Thoracic aorta (tissue), 2 donors: ENCODE data around the gene KLHL3. TPM values are rescaled to one million over a fixed set of nuclear protein-coding genes. Genes with fewer than 3 reads are reported as not detected.

Source experiments
- ATAC-seq: fragments of 150-250 bp; one replicate; pipeline ENCODE4 v1.8.0; 2017; ENCODE audit warnings: low read depth; ENCODE audit not compliant: insufficient number of reproducible peaks, low FRiP score
- DNase-seq: peaks from one replicate; pipeline ENCODE4 v3.0.0-alpha.2; 2020; ENCODE audit warnings: low spot score
- H3K27ac ChIP-seq, 2 donors: fragments of 200-600 bp; sonication (generic); 1 replicate in 1 of 2; 2 replicates in 1 of 2; pipeline ENCODE4 v1.5.1; 2016; ENCODE audit warnings: mild to moderate bottlenecking in 2 of 2, moderate library complexity in 2 of 2
- H3K27me3 ChIP-seq: fragments of 200-600 bp; sonication (generic); replicated peaks from 2 replicates; pipeline ENCODE4 v1.6.0; 2016; ENCODE audit warnings: mild to moderate bottlenecking; ENCODE audit not compliant: insufficient read depth
- H3K36me3 ChIP-seq: fragments of 200-600 bp; sonication (generic); one replicate; pipeline ENCODE4 v1.5.1; 2016
- H3K4me1 ChIP-seq, 2 donors: fragments of 200-600 bp; sonication (generic); 1 replicate in 1 of 2; 2 replicates in 1 of 2; pipeline versions ENCODE4 v1.5.1 to v1.6.0; 2016; ENCODE audit warnings: low read depth in 2 of 2, mild to moderate bottlenecking in 1 of 2; ENCODE audit not compliant: control insufficient read depth in 1 of 2
- H3K4me3 ChIP-seq: fragments of 200-600 bp; sonication (generic); 2 replicates; pipeline ENCODE4 v1.5.1; 2016; ENCODE audit warnings: mild to moderate bottlenecking
- H3K9me3 ChIP-seq: fragments of 200-600 bp; sonication (generic); 2 replicates; pipeline ENCODE4 v1.5.1; 2016
- total RNA-seq, 2 donors: library from RNA; depleted of rRNA; stranded (reverse); fragments of >200 nt; gene quantifications; one replicate each; pipeline versions ENCODE4 v1.1.0 to v1.2.3, GENCODE V29; 2016
- TF ChIP-seq, protein P1 (sequence below): fragments of 200-600 bp; sonication (generic); IDR thresholded peaks from one replicate; pipeline ENCODE4 v1.5.1; 2019; ENCODE audit warnings: antibody characterized with exemption

Gene KLHL3
- total RNA-seq, 2 donors from 2014 or later = 9.1 to 12.8 TPM

- no peak for DNase-seq
These were observed 146.7 kb downstream of the KLHL3 start for GRCh38 chr5:137589185-137589584.

DNA sequence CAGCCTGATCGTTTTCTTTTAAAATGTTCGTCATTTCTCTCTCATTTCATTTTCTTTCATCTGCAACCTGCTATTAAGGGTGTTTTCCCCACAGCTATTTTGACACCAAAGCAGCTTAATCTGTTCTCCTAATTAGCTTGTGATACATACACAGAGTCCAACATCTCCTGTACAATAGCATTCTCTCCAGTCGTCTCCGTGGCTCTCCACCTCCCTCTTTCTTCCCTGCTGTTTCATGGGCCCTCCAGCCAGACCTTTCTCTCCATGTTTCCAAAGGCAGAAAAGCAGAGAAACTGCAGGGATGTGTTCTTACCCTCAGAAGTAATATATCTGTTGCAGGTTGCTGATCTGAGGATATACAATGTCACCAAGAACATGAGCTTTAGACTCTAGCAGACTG lies 148.0 kb downstream of the KLHL3 start:
- H3K4me1 ChIP-seq = no peaks in the 10 kb centered on the region
- DNase-seq = no peak
- no peaks in the 10 kb centered on the region for H3K36me3 ChIP-seq
- H3K27me3 ChIP-seq = no peaks in the 10 kb centered on the region
- H3K9me3 ChIP-seq = peaks cover 7% of the 10 kb centered on the region
- no peak overlapping the region for H3K4me3 ChIP-seq
- no peak overlapping the region for H3K27ac ChIP-seq
- TF ChIP-seq, protein P1, sequence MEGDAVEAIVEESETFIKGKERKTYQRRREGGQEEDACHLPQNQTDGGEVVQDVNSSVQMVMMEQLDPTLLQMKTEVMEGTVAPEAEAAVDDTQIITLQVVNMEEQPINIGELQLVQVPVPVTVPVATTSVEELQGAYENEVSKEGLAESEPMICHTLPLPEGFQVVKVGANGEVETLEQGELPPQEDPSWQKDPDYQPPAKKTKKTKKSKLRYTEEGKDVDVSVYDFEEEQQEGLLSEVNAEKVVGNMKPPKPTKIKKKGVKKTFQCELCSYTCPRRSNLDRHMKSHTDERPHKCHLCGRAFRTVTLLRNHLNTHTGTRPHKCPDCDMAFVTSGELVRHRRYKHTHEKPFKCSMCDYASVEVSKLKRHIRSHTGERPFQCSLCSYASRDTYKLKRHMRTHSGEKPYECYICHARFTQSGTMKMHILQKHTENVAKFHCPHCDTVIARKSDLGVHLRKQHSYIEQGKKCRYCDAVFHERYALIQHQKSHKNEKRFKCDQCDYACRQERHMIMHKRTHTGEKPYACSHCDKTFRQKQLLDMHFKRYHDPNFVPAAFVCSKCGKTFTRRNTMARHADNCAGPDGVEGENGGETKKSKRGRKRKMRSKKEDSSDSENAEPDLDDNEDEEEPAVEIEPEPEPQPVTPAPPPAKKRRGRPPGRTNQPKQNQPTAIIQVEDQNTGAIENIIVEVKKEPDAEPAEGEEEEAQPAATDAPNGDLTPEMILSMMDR = no peak
- no peak for ATAC-seq

More at GRCh38 chr5:137589185-137589584, 146.7 kb downstream of the KLHL3 start:
- no peak overlapping the region for H3K4me3 ChIP-seq
- H3K9me3 ChIP-seq = peaks cover 7% of the 10 kb centered on the region
- ATAC-seq = no peak
- no peak overlapping the region for H3K27ac ChIP-seq
- TF ChIP-seq, protein P1 = no peak
- no peaks in the 10 kb centered on the region for H3K4me1 ChIP-seq
- no peaks in the 10 kb centered on the region for H3K27me3 ChIP-seq
- no peaks in the 10 kb centered on the region for H3K36me3 ChIP-seq

GRCh38 chr5:137584262-137584661 lies 151.6 kb downstream of the KLHL3 start:
- Histone ChIP-seq H3K4me1 (no peaks in the 10 kb centered on the region), H3K9me3 (no peaks in the 10 kb centered on the region), H3K27ac (no peak overlapping the region), H3K4me3 (no peak overlapping the region), H3K36me3 (no peaks in the 10 kb centered on the region), H3K27me3 (no peaks in the 10 kb centered on the region)
- ATAC-seq (no peak), DNase-seq (no peak)
- TF ChIP-seq, protein P1 = no peak

- Histone ChIP-seq H3K27me3 (no peaks in the 10 kb centered on the region), H3K36me3 (no peaks in the 10 kb centered on the region), H3K9me3 (no peaks in the 10 kb centered on the region), H3K4me1 (no peaks in the 10 kb centered on the region), H3K27ac (no peak overlapping the region), H3K4me3 (no peak overlapping the region)
- DNase-seq (no peak), ATAC-seq (no peak)
- TF ChIP-seq, protein P1 = no peak
These were observed 152.8 kb downstream of the KLHL3 start for GRCh38 chr5:137583129-137583528.

GRCh38 chr5:137582218-137582617 lies 153.7 kb downstream of the KLHL3 start:
- H3K27me3 ChIP-seq = no peaks in the 10 kb centered on the region
- DNase-seq (no peak), ATAC-seq (no peak)
- TF ChIP-seq, protein P1 = no peak
- no peaks in the 10 kb centered on the region for H3K9me3 ChIP-seq
- no peak overlapping the region for H3K4me3 ChIP-seq
- H3K4me1 ChIP-seq = no peaks in the 10 kb centered on the region
- H3K27ac ChIP-seq = no peak overlapping the region
- no peaks in the 10 kb centered on the region for H3K36me3 ChIP-seq
